Esophagus squamous epithelium (tissue), 4 donors: Measurements from ENCODE around the gene ACD.

Source experiments
- POLR2A ChIP-seq, 4 donors: fragments of 450-650 bp; IDR thresholded peaks; one replicate each; pipeline ENCODE4 v1.6.1; 2017; ENCODE audit warnings: antibody characterized with exemption in 4 of 4, mild to moderate bottlenecking in 4 of 4, moderate library complexity in 3 of 4
- TF ChIP-seq, protein P1 (sequence below), 6 experiments: fragments of 450-650 bp in 4 of 6; fragments of 200-600 bp in 2 of 6; sonication (generic) in 2 of 6; IDR thresholded peaks; one replicate each; pipeline ENCODE4 v1.5.1; 2016 to 2019; ENCODE audit warnings: antibody characterized with exemption in 6 of 6, mild to moderate bottlenecking in 4 of 6, moderate library complexity in 4 of 6

DNA sequence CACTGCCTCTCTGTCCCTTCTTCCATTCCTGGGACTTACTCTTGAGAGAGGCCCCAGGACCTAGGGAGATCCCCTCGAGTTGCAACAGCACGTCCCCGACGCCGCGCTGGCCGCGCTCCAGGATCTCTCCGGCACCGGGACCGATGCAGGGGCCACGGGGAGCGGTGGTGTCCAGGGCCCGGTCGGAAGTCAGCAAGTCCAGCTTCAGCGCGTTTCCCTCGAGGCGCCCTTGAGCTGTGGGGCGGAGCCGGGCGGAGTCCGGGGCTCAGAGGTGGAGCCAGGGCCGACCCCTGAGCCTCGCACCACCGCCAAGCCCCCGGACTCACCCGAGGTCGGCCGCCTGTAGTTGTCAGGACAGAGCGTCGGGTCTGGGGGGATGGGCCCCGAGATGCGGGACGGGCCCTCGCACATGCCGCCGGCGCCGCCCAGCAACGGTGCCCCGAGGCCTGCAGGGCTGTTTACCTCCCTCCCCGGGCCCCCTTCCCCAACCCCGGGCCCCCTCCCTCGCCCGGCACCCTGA is 6.0 kb upstream of the ACD start:
- TF ChIP-seq, protein P1, sequence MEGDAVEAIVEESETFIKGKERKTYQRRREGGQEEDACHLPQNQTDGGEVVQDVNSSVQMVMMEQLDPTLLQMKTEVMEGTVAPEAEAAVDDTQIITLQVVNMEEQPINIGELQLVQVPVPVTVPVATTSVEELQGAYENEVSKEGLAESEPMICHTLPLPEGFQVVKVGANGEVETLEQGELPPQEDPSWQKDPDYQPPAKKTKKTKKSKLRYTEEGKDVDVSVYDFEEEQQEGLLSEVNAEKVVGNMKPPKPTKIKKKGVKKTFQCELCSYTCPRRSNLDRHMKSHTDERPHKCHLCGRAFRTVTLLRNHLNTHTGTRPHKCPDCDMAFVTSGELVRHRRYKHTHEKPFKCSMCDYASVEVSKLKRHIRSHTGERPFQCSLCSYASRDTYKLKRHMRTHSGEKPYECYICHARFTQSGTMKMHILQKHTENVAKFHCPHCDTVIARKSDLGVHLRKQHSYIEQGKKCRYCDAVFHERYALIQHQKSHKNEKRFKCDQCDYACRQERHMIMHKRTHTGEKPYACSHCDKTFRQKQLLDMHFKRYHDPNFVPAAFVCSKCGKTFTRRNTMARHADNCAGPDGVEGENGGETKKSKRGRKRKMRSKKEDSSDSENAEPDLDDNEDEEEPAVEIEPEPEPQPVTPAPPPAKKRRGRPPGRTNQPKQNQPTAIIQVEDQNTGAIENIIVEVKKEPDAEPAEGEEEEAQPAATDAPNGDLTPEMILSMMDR (IDR thresholded peaks at IDR 0.05), result no peak
- TF ChIP-seq POLR2A (IDR thresholded peaks at IDR 0.05), result no peak
